T47D (cell line): ENCODE data around the gene RUNX1.
A peak's percentile ranks its signal among the peaks of the same experiment; 100 is the strongest.

Experiments used
- DNase-seq, 2 experiments: peaks; one replicate each; pipeline versions ENCODE4 v3.0.0 to v3.0.0-alpha.2; 2011 to 2012; ENCODE audit warnings: low read depth in 1 of 2, low spot score in 1 of 2
- JUND ChIP-seq: IDR thresholded peaks from 2 replicates; pipeline ENCODE4 v1.6.1; 2012; ENCODE audit warnings: low read depth
- in situ Hi-C: cut with HindIII; loops from 2 replicates; pipeline ENCODE4 v1.10.0; 2016; ENCODE audit warnings: low sequenced_read_pairs, low pct_unique_long_range_greater_than_20kb

RUNX1 gene

GRCh38 chr21:34781526-34781925 lies 267.6 kb downstream of the RUNX1 start:
- TF ChIP-seq JUND: no peak
- in situ Hi-C loops: loop anchor here (25.0 kb wide), 1 partner anchor 119 kb away; the partner anchor contains the start of gene CLIC6
- no peak for DNase-seq

- TF ChIP-seq JUND: no peak
- no peak for DNase-seq
- in situ Hi-C loops: loop anchor here (25.0 kb wide), 1 partner anchor 118 kb away; the partner anchor contains the start of gene CLIC6
Observed at GRCh38 chr21:34779860-34780259, 269.2 kb downstream of the RUNX1 start.

- TF ChIP-seq JUND: no peak
- in situ Hi-C loops: loop anchor here (25.0 kb wide), 1 partner anchor 113 kb away; the partner anchor contains the start of gene CLIC6
Observed at GRCh38 chr21:34775793-34776192, 273.3 kb downstream of the RUNX1 start.

GRCh38 chr21:34774750-34775149 lies 274.4 kb downstream of the RUNX1 start:
- TF ChIP-seq JUND: no peak
- peak in 1 of 2 experiments; percentile 74 for DNase-seq
- in situ Hi-C loops: loop anchor here (25.0 kb wide), 1 partner anchor 112 kb away; the partner anchor contains the start of gene CLIC6

More at GRCh38 chr21:34775793-34776192, 273.3 kb downstream of the RUNX1 start:
- peak in 1 of 2 experiments; percentile 82 for DNase-seq

GRCh38 chr21:34771512-34772028 lies 277.5 kb downstream of the RUNX1 start:
- in situ Hi-C loops: no loop called here
- no peak for DNase-seq
- no peak for TF ChIP-seq JUND

- no peak for TF ChIP-seq JUND
- in situ Hi-C loops: no loop called here
- DNase-seq: no peak
Observed at GRCh38 chr21:34770576-34770975, 278.5 kb downstream of the RUNX1 start.

- in situ Hi-C loops: no loop called here
- no peak for DNase-seq
- no peak for TF ChIP-seq JUND
Observed at GRCh38 chr21:34768326-34768725, 280.8 kb downstream of the RUNX1 start.

GRCh38 chr21:34766862-34767261 lies 282.2 kb downstream of the RUNX1 start:
- TF ChIP-seq JUND: no peak
- DNase-seq: no peak
- in situ Hi-C loops: no loop called here

GRCh38 chr21:34765619-34766018 lies 283.5 kb downstream of the RUNX1 start:
- in situ Hi-C loops: no loop called here
- no peak for TF ChIP-seq JUND
- DNase-seq: no peak

- in situ Hi-C loops: no loop called here
- TF ChIP-seq JUND: no peak
- no peak for DNase-seq
Observed at GRCh38 chr21:34764715-34765284, 284.3 kb downstream of the RUNX1 start.

- DNase-seq: no peak
- in situ Hi-C loops: no loop called here
Observed at GRCh38 chr21:34762786-34763185, 286.3 kb downstream of the RUNX1 start.

GRCh38 chr21:34761758-34762330 lies 287.3 kb downstream of the RUNX1 start:
- TF ChIP-seq JUND: no peak
- in situ Hi-C loops: no loop called here

More at GRCh38 chr21:34762786-34763185, 286.3 kb downstream of the RUNX1 start:
- TF ChIP-seq JUND: no peak

GRCh38 chr21:34754690-34755647 lies 294.1 kb downstream of the RUNX1 start:
- in situ Hi-C loops: no loop called here
- no peak for DNase-seq
- no peak for TF ChIP-seq JUND

More at GRCh38 chr21:34761758-34762330, 287.3 kb downstream of the RUNX1 start:
- no peak for DNase-seq
